ENCODE data around the gene CTNNB1.

The CTNNB1 gene

DNA sequence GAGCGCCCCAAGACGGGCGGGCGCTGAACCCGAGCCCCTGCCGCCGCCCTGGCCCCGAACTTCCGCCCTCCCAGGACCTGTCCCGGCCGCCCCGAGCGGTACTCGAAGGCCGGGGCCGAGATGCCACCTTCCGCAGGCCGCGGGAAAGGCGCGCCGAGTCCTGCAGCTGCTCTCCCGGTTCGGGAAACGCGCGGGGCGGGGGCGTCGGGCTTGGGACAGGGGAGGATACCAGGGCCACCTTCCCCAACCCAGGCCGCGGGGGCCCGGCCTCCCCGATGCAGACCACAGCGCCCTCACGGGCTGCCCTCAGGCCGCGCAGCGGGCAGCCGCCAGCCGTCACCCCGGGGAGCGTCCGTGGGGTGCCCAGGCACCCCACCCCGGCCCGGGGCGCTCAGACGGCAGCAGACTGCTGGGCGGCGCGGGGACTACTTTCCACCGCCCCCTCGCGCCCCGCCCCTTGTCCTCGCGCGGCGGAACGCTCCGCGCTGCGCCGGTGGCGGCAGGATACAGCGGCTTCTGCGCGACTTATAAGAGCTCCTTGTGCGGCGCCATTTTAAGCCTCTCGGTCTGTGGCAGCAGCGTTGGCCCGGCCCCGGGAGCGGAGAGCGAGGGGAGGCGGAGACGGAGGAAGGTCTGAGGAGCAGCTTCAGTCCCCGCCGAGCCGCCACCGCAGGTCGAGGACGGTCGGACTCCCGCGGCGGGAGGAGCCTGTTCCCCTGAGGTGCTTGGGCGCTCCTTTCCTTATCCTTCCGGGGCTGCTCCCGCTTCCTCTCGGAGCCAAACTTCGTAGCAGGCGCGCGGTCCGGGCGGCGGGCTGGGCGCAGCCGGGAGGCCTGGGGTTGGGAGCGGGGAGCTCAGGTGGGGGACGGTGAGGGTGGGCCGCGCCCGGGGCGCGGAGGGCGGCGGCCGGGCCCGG is at the start of gene CTNNB1:
Gene CTNNB1, plus strand, starts transcription at position 556 of the 916 bp plus-strand sequence. CDS start 24,564 bp downstream, outside the sequence.
- peak; percentile 92 for DNase-seq

GRCh38 chr3:41155834-41156233 is 43.5 kb upstream of the CTNNB1 start:
- no peak for DNase-seq

DNA sequence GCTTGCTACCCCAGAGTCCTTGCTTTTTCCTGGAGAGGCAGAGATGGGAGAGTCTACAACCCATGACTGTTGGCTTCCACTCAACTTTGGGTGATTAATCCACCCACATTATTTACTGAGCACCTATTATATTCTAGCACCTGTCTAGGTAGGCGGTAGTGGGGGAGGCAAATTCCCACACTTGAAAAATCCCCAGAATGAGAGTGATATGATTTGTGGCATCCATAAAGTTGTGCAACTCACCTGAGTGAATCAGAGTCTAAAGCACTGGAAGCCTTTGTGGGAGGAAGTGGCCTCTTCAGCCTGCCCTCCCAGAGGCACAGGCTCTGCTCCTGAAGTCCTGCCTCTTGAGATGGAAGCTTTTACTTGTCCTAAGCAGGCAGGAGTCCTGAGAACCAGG is 40.4 kb upstream of the CTNNB1 start:
- DNase-seq: no peak

DNA sequence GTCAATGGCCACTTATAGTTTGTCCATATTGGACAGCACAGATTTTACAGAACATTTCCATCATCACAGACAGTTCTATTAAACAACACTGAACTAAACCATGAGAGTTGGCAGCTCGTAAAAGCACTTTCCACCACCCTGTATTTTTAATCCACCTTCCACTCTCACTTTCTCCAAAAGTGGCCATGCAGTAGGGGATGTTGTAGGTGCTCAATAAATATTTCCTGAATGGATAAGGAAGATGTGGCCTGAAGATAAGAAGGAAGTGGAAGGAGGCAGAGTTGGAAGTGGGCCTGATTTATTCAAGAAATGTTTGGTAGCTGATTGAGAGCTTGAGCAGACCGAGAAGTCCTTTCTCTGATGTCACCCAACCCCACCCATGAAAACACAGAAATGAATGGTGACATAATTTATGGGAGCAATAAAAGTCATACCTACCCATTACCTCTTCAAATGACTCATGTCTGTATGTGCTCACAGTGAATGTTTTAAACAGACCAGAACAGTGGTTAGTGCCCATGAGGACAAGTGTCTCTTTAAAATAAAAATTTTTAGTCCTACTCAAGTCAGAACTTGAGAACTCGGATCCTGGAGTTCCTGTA is 39.6 kb upstream of the CTNNB1 start:
- DNase-seq: no peak

- DNase-seq: no peak
Observed at GRCh38 chr3:41162541-41162940, 36.8 kb upstream of the CTNNB1 start.

- DNase-seq: no peak
Observed at GRCh38 chr3:41163006-41163405, 36.3 kb upstream of the CTNNB1 start.

- no peak for DNase-seq
Observed at GRCh38 chr3:41163421-41163820, 35.9 kb upstream of the CTNNB1 start.

DNA sequence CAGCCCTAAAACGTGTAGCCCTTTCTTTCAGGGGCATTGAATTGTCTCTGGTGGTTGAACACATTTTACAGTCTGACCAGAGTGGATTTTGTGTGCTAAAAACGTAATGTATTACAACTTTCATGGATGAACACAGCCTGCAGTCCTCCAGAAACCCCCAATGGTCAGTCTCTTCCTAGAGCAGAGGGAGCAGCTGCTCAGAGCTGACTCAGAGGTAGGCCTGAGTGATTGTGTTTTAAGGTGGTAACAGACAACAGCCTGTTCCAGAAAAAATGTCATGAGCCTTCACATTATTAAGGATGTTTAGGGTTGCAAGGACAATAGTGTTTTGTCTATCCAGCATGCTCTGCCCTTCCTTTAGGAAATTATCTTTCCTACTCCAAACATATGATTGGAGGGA is 34.5 kb upstream of the CTNNB1 start:
- no peak for DNase-seq

DNA sequence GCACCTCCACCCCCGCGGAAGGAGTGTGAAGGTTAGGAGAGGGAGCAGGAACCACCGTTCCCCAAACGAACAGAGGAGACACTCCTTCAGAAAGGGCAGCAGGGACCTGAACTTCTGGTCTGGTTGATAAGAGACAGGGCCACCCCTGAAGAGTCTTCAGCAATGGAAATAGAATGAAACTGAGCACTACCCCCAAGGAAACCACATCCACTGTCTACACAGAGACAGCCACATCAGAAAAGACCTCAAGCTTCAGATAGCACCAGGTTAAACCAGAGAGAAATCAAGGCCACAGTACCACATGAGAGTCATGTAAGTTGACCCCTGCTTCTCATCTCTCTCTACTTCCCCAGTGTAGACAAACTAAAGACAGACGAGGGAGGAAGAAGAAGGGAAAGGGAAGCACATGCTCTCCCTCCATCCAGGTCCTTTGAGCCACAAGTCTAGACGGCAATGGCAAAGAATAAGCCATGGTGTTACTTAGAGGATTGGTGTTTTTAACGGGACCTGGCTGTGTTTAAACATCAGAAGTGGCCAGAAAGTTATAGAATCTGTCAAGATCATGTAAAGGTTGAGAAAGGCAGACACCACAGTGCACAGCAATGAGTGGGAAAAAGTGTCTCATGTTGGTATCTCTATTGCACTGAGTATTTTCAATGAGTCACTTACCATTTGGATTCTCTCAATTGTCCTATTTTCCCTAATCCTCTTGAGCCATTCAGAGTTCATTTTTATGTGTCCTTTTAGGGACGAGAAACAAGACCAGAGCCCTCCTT is 31.4 kb upstream of the CTNNB1 start:
- no peak for DNase-seq

GRCh38 chr3:41169023-41169422 is 30.3 kb upstream of the CTNNB1 start:
- no peak for DNase-seq

- DNase-seq: no peak
Observed at GRCh38 chr3:41173926-41174885, 25.1 kb upstream of the CTNNB1 start.

DNA sequence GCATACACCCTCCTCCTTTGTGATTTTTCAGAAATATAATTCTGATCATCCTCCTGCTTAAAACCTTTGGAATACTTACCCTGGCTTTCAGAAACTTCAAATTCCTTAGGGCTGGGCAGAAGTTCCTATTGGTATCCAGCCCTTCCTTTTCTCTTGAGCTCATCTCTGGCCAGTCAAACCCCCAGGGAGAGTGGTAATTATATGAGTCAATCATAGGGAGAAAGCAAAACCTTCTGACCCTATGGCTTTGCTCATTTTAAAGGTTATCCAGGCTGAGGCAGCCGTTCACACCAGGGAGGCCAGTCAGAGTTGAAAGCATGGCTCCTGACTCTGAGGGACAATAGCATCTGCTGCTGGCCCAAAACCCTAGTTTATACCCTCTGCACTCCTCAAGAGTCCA is 23.9 kb upstream of the CTNNB1 start:
- DNase-seq: no peak

DNA sequence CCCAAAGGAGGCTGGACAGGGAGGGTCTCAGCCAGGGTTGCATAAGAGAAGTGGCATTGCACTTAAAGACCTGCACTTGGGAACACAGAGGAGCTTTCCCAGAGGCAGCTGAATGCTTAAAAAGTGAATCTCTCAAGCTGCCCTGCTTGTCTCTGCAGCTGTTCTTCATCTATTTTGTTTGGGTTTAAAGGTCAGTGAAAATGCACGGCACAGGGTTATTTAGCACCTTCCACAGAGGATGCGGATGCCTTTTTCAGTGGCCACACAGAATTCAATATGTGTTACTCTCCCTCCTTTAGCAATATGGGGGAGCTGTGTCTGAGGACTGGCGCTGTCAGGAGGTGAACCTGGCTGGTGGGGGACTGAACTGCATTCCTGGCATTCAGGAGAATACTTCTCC is 22.7 kb upstream of the CTNNB1 start:
- DNase-seq: no peak

DNA sequence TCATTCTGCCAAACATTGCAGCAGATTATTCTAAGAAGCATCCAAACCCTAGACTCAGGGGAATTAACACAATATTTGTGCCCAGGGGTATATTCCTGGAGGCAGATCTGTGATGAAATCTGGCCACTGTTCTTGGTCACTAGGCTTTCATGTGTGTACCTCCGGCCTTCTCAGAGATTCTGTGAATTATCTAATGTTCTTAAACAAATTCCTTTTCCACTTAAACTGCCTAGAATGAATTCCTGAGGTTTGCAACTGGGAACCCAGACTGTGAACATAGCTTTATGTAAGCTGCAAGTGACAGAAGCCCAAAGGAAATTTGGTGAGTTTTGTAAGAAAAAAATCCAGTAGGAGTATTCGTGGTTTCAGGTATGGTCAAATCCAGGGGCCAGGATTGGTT is 20.7 kb upstream of the CTNNB1 start:
- DNase-seq: no peak

DNA sequence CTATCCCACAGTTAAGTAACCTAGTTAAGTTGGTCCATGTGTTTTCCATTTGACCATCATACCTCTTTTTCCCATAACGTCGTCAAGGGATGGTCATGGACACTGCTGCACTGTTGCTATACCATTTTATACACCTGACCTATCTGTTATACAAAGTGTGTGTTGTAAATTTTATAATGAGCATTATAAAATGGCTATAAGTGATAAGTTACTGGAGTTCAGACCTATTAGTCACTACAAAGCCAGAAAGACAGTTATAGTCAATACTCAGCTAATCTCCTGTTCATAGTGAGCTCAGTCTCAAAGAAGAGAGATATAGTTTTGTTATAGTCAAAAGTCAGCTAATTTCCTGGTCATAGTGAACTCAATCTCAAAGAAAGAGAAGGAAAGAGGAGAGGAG is 18.9 kb upstream of the CTNNB1 start:
- DNase-seq: no peak

DNA sequence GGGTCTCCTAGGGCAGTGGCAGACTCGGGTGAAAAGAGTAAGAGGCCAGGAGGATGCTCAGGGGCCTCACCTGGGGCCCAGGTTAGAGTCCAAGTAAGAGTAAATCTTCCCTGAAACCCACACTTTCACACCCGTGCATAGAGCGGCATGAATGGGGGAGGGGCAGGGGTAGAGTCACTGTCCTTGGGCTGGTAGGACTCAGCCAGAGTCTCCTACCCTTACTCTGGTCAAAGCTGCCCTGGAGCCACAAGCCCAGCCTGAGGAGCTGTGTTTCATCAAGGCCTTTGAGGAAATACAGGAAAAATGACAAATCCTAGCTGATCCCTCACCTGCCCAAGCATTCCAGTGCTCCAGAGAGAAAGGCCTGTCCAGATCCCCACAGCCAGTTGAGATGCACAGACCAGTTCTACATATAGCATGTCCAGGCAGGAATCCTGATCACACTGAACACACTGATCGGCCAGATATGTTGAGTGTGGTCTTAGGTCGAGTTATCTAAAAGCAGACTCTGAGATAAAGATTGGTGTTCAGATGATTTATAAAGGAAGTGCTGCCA is 16.7 kb upstream of the CTNNB1 start:
- no peak for DNase-seq

DNA sequence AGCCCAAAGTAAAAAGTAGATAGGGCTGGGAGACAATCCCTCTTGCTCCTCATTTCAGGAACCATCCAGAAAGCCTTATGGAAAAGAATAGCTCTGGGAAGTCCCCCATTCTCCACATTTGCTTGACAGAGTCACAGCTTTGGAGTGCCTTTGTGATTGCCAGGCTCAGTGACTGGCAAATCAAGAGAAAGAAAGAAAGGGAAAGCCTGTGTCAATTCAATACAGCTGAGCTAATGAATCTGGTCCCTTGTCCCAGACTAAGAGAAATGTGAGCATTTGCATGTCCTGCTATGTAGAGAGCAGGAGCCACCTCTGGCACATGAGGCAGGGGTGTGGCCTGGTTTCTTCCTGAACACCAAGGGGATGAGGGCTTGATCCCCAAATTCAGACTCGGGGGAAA is 14.9 kb upstream of the CTNNB1 start:
- DNase-seq: no peak

DNA sequence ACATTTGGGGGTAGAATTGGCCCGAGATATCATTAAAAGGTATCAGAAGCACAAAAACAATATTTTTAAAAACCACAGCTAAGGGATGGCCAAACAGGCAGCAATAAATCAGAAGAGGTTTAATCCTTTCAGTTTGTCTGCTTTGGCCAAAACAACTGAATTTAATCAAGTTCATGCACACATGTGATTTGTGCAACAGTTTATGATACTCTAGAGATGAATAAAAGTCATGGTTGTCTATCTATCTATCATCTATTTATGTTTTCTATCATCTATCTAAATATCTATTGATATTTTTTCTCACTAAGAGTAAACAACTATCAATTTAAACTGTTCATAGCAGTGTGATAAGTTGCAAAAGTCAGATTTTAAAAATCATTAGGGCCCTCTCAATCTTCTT is 13.0 kb upstream of the CTNNB1 start:
- DNase-seq: no peak

GRCh38 chr3:41188306-41188705 is 11.0 kb upstream of the CTNNB1 start:
- no peak for DNase-seq

- no peak for DNase-seq
Observed at GRCh38 chr3:41190509-41191284, 8.6 kb upstream of the CTNNB1 start.

DNA sequence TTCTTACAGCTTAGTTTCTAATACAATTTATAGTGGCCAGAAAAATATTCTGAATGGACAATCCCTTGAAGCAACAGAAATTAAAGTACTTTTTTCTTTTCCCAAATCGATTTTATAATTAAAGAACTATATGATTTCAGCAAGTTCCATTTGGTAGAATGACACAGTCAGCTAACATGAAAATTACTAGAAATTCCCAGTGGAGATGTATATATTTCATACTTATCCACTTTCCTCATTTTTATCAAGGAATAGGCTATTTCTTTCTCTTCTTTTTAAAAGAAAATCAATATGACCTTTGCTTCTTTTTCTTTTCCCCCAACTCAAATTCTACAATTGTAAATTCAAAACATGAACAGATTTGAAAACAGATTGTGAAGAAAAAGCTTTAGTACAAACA is 6.4 kb upstream of the CTNNB1 start:
- DNase-seq: no peak

Measured in GOT3 (cell line).